Effector CD8-positive, alpha-beta T cell (primary cell): ENCODE results near the gene AXDND1.
"Not testable (repeated sequence)": the region's sequence is repeated elsewhere in the genome, so short reads cannot be mapped to it uniquely, and the experiment has no call there.

Source experiments
- DNase-seq: peaks from one replicate; lab custom pipeline; 2025; lab: John Stamatoyannopoulos, UW
- total RNA-seq, 4 experiments: gene quantifications; one replicate each; lab custom pipeline; 2026; lab: John Stamatoyannopoulos, UW

Gene AXDND1, protein sequence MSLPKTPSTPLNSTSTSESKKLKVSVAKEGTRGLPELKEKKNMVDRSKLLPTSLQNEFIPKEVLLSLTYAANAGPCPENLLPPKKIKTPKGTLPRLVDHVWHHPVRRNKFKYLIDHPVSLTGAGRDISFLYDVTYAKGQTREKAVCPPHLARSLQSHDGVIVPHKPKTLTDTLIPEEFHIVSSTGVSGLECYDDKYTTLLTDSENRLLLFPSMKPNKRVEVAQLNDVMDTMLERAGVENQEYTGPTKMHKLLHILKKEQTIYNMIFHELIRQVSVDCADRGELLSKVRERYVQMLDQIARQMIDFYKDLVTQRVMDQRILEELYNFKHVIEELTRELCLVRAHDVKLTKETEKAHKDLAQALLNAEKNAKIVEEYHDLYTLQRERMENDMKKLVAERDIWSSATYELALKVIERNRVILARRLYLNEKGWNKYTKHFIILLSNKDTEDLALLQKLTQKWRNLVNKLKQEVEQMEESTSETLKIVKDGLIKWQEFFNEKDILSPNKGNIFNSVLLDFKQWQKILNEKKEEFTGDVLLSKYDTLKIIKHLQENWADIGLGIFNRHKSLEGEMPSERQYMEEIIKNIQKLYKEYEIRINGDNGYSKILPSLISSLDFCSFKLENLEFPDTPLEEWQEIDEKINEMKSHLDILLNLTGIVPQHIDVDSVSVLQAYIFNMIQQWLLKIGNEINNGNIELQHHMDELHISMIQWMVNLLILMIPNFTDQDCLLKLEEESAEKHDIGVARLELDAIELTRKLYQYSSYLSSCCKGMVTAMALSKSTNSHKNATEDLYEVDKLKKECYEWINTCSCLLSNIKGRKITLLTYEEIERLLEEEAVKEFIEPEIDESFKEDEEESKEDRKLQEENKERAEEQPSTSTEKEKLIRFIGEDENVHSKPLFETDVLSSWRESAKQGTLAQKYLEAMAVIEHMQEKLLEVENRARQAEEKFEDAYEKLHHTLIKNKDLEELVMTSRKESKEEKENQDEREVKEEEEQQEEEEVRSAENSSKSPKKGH
- total RNA-seq: 0.29 to 1.5 (median 0.94) reads per million in 4 experiments

DNA sequence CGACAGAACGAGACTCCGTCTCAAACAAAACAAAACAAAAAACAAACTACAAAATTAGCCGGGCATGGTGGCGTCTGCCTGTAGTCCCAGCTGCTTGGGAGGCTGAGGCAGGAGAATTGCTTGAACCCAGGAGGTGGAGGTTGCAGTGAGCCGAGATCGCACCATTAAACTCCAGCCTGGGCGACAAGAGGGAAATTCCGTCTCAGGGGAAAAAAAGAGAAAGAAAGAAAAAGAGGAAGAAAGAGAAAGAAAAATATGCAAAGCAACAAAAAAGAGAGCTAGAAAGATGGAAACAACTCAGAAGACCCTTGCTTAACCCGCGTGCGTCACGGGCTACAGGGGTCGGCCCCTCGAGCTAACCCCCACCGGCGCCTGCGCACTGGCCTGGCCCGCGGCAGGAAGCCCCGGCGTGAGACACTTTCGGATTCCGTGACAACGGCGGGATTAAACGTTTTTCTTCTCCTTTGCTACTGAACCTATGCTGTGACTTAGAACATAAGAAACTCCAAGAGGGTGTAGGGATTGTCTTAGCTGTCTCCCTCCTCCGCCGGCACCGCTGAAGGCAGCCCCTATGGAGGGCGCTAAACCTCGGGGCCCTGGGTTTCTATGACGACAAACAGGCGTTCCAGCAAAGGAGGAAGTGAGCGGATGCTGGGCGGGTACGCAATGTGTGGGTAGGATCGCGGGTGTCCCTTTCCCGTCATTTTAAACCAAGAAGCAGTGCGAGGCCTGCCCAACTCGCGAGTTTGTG is at the start of gene AXDND1:
Gene AXDND1 (plus strand): TSS at position 630 of the 751 bp plus-strand sequence. CDS start 539 bp downstream, outside the sequence.
- peak; percentile 87 for DNase-seq

DNA sequence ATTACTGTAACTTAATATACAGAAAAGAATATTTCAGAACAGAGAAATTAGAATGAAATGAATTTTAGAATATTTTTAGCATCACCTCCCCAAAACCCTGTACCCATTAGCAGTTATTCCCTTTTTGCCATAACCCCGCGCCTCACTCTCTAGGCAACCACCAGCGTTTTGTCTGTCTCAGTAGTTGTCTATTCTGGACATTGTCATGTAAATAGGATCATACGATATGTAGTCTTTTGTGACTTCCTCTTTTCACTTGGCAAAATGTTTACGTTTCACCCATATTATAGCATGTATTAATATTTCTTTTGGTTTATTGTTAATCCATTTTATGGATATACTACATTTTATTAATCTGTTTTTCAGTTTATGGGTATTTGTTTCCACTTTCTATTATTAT is 47.3 kb upstream of the AXDND1 start:
- DNase-seq: no peak

DNA sequence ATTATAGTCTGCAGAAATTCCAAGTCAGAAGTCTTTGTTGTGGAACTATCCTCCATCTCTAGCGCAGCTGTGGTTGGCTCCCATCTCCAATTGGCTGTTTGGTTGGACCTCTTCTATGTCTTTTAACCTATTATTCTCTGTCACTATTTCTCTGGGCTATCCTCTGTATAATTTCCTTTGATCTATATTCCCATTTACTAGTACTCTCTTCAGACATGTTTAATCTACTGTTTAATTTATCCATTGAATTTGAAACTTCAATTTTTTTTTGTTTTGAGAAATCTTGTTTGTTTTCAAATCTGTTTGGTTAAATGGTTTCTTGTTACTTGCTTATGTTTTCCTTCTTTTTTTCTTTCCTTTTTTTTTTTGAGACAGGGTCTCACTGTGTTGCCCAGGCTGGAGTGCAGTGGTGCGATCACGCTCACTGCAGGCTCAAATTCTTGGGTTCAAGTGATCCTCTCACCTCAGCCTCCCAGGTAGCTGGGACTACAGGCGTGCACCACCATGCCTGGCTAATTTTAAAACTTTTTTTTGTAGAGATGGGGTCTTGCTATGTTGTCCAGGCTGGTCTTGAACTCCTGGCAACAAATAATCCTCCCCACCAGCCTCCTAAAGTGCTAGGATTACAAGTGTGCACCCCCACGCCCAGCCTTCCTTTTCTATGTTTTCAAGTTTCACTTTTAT is 44.1 kb upstream of the AXDND1 start:
- no peak for DNase-seq

DNA sequence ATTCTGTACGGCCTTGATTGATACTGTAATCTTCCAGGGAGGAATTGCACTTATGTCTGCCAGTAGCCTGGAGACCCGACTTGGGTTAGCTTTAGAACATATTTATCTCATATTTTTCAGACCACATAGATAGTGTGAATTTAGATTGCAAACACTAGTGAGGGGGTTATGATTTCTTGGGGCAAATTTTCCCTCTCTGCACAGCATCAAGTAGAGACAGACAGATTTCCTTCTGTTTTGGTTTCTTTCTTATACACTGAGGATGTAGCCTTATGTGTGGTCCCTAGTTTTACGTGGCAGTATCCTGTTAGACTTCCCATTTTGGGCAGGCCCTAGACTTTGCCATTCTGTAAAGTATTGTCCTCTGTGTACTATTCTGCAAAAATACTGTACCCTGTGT is 43.2 kb upstream of the AXDND1 start:
- DNase-seq: no peak

DNA sequence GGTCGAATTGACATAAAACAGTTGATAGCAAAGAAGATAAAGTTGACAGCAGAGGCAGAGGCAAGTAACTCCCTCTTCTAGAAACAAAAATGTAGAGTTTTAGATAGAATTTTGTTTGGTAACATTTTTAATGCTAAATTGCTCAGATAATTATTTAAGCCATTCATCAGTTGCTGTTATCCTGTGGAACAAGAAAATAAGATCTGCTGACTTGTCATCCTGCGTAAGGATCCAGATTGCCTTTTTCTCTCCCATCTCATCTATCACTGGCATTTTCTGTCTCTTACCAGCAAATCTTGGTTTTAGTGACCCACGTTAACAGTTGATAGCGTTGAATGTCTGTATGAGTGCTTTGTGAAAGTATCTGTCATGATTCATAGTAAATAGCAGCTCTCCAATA is 42.3 kb upstream of the AXDND1 start:
- no peak for DNase-seq

DNA sequence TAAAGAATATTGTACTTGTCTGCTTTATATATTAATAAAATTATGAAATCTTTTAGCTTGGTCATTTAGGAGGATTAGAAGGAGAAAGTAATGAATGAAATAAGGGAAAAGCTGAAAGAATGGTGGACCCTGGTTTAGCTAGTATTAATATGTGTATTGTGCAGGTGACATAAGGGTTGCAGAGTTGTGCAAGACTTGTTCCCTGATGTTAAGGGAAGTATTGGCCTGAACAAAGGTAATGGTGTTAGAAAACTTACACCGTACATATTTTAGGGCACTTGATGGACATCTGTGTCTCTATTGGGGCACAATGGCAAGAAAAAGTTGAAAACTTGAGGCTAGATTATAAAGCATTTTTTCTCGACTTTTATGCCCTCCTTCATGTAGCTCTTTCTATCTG is 39.9 kb upstream of the AXDND1 start:
- no peak for DNase-seq

DNA sequence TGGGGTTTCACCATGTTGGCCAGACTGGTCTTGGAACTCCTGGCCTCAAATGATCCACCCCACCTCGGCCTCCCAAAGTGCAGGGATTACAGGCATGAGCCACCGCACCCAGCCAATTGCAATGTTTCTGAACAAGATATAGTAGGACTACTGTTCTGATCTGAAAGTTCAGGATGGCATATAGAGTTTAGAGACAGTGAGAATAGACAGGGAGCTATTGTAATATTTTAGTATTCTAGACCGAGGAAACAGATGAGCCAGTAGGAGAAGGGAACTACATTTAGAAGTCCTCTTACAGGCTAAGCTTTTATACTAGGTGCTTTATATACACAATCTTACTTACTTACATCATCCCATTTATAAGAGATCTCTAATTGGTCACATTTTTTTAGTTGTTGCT is 39.0 kb upstream of the AXDND1 start:
- no peak for DNase-seq

DNA sequence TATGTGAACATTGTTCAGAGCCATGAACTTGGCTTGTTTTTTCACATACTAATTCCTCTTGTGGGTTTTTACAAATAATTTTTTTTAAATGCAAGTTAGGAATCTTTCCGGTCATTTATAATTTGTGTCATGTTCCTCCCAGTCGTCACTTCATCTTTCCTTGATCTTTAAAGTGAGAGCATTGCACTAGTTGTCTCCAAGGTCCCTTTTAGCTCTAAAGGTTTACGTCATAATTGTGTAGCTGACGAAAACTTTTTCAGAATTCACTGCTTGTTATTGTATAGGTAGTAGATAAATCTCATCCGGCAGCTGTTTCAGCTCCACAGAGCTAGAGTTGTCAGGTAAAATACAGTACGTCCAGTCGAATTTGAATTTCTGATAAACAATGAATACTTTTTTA is 38.6 kb upstream of the AXDND1 start:
- no peak for DNase-seq

DNA sequence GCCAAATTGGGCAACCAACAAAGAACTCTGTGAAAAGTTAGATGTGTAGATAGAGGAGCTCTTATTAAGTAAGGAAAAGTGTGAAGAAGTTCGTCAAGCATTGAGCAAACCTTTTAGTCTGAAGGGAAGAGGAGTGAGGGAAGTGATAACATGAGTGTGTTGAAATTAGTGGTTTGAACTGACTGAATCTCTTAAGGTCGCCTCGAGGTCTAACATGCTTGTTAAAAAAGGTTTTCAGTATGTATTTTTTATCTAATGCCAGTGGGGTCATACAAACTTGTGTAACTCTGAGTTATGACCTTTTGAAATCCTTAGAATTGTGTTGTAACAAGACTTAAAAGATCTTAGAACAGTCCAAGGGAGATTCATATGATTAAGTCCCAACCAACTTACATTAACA is 38.1 kb upstream of the AXDND1 start:
- no peak for DNase-seq

DNA sequence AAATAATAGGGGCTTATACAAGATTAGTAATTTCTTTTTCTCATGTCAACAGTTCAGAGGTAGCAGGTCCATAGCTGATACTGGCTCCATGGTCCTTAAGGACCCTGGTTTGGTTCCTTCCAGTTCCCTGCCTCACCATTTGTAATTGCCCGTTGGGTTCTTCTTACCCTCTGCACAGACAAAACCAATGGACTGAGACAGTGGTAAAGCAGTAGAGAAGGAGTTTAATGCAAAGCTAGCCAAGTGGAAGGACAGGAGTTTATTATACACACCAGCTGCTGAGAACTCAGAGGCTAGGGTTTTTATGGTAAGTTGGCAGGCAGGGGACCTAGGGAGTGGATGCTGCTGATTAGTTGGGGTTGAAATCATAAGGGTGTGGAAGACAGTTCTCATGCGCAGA is 35.9 kb upstream of the AXDND1 start:
- no peak for DNase-seq

DNA sequence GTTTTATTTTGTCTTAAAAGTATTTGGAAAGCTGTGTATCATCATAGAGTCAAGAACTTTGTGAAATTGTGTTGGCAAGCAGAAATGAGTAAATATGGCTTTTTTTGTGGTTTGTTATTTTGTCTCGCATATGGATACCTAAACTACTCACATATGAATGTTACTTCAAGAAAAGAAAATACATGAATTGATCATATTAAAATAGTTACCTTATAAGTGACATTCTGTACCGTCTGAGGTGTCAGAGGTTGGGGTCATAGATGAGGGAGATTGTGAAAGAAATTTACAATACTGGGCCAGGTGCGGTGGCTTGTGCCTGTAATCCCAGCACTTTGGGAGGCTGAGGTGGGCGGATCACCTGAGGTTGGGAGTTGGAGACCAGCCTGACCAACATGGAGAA is 31.3 kb upstream of the AXDND1 start:
- no peak for DNase-seq

DNA sequence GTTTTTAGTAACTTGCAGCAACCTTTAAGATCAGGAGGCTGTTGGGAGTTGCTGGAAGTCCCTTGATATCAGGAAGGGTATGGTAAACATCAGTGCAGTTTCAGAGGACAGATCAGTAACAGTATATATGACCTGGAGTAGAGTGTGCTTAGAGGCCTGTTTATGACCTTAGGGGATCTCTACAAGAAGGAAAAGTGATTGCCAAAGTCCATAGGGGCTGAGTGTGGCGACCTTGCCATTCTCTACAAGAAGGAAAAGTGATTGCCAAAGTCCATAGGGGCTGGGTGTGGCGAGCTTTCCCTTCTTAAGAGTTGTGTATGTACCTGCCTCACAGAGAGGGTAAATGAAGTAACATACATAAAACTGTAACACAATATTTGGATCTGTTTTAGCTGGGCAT is 28.5 kb upstream of the AXDND1 start:
- DNase-seq: no peak

DNA sequence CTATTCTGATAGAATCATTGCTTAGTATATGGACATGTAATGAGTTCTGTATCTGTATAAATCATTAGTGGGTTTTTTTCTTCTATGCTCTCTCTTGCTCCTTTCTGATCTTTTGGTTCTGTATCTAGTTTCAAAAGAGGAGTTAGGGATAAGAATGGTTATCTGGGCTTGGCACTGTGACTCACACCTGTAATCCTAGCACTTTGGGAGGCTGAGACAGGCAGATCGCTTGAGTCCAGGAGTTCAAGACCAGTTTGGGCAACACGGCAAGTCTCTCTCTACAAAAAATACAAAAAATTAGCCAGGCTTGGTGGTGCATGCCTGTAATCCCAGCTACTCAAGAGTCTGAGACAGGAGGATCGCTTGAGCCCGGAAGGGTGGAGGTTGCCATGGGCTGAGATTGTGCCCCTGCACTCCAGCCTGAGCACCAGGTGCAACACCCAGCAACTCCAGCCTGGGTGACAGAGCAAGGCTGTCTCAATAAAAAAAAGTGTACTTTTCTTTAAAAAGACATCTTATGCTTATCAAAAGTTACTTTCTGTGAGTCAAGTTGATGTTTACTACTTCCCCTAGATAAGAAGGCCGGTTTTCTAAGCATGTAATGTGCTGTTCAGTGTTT is 27.7 kb upstream of the AXDND1 start:
- DNase-seq: no peak

DNA sequence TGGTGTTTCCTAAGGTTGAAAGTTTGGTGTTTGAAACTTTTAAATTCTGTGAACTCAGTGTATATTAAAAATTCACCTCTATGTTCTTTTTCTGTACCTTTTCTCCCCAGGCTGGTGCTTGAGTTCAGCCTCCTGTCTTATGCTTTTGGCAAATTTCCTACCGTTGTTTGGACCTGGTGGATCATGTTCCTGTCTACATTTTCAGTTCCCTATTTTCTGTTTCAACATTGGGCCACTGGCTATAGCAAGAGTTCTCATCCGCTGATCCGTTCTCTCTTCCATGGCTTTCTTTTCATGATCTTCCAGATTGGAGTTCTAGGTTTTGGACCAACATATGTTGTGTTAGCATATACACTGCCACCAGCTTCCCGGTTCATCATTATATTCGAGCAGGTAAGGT is 24.9 kb upstream of the AXDND1 start:
- no peak for DNase-seq

DNA sequence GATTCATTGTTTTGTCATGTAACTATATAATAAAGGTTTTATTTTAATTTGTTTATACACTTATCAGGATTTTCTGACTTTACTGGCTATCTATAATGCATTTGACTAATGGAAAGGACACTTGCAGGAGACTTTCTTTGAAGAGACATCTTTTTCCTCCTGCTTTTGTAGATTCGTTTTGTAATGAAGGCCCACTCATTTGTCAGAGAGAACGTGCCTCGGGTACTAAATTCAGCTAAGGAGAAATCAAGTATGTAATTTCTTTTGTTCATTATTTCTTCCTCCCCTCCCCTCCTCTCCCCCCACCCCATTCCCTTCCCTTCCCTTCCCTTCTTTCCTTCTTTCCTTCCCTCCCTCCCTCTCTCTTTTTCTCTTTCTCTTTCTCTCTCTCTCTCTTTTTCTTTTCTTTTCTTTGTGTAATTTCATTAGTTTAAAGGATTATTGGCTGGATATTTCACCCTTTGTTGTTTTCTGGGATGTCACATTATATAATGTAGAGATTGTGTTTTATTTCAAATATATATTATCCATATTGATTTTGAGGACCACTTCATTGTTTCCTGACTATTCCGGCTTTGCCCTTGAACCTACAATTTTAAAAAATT is 23.7 kb upstream of the AXDND1 start:
- no peak for DNase-seq

DNA sequence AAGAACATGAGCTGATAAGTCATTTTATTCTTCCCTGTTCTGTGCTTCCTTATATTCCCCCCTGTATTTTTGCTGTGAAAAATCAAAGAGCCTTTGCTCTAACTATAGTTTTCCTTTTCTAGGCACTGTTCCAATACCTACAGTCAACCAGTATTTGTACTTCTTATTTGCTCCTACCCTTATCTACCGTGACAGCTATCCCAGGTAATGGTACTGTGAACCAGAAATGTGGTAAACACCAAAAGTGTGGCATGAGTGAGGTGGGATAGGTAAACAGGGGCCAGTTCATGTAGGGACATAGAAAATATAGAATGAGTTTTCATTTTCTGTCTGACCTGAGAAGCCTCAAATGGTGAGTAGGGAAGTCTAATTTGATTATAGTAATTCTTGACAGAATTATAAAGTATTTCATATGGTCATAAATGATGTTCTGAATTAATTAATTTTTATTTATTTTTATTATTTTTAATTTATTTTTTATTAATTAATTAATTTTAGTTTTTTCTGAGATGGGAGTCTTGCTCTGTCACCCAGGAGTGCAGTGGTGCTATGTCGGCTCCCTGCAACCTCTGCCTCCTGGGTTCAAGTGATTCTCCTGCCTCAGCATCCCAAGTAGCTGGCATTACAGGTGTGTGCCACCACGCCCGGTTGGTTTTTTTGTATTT is 22.9 kb upstream of the AXDND1 start:
- no peak for DNase-seq

DNA sequence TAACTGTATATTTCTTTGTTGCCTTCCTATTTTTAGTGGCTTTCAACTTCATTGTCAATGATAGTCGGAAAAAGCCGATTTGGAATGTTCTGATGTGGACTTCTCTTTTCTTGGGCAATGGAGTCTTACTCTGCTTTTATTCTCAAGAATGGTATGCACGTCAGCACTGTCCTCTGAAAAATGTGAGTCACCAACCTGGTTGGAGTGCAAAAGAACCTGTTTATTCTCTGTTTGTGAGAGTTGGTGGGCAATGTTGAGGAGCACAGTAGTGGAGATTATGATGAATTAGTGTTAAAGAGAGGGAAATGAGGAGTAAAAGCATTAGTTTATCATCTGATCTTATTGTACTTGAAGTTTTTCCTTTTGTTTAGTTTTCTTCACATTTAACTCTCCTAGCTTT is 14.5 kb upstream of the AXDND1 start:
- no peak for DNase-seq

DNA sequence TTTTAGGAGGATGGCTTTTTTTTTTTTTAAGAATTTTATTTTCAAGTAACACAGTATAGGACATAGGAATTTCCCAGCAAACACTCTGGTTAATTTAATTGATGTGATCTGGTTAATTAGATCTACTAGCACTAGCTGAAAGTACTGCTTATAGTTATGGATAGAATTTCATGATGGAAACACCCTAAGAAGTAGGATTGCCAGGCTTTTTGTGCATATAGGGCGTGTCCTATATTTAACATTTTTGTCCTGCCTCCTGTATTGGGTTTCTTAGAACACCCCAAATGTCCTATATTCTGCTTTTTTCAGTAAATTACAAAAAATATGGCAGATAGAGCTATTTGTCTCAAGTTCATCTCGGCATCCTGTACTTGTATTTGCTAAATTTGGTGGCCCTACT is 13.5 kb upstream of the AXDND1 start:
- no peak for DNase-seq

DNA sequence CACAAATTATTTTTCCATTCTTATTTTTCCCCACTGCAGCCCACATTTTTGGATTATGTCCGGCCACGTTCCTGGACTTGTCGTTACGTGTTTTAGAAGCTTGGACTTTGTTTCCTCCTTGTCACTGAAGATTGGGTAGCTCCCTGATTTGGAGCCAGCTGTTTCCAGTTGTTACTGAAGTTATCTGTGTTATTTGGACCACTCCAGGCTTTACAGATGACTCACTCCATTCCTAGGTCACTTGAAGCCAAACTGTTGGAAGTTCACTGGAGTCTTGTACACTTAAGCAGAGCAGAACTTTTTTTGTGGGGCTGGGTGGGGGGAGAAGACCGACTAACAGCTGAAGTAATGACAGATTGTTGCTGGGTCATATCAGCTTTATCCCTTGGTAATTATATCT is 12.2 kb upstream of the AXDND1 start:
- DNase-seq: no peak

DNA sequence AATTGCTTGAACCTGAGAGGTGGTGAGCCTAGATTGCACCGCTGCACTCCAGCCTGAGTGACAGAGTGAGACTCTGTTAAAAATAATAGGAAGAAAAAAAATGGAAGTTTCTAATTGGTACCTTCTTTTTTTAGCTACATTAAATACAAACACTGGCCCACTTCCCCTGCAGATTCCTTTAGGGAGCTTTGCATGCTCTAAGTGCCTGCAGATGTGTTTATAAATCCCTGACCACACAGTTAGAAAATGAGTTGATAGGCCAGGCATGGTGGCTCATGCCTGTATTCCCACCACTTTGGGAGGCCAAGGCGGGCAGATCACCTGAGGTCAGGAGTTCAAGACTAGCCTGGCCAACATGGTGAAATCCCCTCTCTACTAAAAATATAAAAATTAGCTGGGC is 4.1 kb upstream of the AXDND1 start:
- not testable (repeated sequence) for DNase-seq
